ENCODE results near the gene BTBD7.

GRCh38 chr14:93263416-93263815, 69.4 kb downstream of the BTBD7 start:
- TF ChIP-seq, protein P1, sequence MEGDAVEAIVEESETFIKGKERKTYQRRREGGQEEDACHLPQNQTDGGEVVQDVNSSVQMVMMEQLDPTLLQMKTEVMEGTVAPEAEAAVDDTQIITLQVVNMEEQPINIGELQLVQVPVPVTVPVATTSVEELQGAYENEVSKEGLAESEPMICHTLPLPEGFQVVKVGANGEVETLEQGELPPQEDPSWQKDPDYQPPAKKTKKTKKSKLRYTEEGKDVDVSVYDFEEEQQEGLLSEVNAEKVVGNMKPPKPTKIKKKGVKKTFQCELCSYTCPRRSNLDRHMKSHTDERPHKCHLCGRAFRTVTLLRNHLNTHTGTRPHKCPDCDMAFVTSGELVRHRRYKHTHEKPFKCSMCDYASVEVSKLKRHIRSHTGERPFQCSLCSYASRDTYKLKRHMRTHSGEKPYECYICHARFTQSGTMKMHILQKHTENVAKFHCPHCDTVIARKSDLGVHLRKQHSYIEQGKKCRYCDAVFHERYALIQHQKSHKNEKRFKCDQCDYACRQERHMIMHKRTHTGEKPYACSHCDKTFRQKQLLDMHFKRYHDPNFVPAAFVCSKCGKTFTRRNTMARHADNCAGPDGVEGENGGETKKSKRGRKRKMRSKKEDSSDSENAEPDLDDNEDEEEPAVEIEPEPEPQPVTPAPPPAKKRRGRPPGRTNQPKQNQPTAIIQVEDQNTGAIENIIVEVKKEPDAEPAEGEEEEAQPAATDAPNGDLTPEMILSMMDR (IDR thresholded peaks at IDR 0.05; ENCODE audit: poor library complexity), result no peak
- TF ChIP-seq EZH2 (IDR thresholded peaks at IDR 0.05; ENCODE audit: borderline replicate concordance) (no peak), EZH2phosphoT487 (IDR thresholded peaks at IDR 0.05; ENCODE audit: low read depth, severe bottlenecking, unreplicated experiment) (no peak)
